Effector CD8-positive, alpha-beta T cell (primary cell): ENCODE measurements around the gene RRP36.

ENCODE experiments used
- DNase-seq: peaks from one replicate; lab custom pipeline; 2025; lab: John Stamatoyannopoulos, UW

RRP36 gene

DNA sequence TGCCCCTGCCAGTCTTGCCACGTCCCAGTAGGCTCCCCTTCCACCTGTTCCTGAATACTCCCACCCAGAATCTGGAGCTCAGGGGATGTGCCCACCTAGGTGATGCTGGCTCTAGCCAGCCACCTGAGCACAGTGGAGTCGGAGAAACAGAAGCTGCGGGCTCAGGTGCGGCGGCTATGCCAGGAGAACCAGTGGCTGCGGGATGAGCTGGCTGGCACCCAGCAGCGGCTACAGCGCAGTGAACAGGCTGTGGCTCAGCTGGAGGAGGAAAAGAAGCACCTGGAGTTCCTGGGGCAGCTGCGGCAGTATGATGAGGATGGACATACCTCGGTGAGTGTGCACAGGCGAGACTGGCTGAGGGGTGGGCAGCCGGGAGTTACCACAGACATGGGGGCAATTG, 41.4 kb downstream of the RRP36 start:
- DNase-seq = no peak

DNA sequence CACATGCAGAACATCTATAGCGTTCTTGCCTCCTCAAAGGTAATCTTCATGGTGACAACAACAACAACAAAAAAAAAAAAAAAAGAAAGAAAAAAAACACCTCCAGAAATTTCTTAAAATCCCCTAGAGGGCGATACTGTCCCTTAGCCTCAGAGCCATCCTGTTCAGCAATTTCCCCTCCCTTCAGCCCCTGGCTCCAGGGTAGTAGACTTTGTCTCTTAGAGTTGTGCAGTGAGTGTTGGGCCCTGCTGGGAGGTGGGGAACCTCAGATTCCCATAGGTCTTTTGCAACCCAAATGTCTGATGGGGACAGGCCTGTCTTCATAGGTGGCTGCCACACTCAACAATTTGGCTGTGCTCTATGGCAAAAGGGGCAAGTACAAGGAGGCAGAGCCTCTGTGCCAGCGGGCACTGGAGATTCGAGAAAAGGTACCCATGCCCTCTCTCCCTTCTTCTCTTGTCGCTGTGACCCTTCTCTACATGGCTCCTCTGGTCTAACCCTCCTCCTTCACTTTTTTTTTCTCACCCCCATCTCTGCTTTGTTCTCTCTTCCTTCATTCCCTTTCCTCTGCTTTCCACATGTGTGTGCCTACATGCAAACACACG, 48.7 kb downstream of the RRP36 start:
- no peak for DNase-seq

DNA sequence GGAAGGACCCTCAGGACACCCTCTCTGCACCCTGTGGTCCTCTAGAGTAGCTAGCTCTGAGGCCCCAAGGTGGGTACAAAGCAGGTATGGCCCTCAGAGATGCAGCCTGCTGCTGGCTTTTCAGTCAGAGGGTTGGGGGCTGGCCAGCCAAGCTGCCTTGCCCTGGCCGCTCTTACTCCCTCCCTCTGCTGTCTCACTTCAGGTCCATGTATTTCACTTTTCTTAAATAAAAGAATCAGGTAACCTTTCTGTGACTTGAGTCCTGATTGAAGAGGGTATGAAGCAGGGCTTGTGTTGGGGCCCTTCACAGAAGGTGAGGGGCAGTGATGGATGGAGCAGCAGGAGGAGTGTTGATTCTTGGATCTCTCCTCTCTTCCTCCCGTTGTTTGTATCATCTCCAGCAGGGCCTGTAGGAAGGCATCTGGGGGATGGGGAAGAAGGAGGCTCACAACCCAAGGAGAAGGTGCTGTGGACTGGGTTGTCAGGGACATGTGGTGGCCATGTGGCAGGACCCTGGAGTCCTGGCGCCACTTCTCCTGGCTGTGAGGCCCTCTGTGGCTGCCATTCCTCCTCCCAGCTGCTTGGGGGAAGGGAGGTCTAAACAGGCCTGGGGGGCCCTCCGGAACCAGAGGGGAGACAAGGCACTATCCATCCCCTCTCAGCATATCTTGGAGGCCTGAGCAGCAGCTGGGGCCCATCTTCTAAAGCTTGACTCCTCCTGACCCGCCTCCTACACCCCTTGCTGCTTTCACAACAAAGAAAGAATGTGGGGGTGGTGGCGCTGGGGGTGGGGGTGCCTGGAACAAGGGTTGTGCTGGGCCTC, 53.6 kb downstream of the RRP36 start:
- DNase-seq = no peak

GRCh38 chr6:43075670-43076463, 54.4 kb downstream of the RRP36 start, which contains the start of gene PTK7:
Gene PTK7 (plus strand): TSS chr6:43076314. CDS start chr6:43076489, 175 bp downstream.
- DNase-seq = no peak

DNA sequence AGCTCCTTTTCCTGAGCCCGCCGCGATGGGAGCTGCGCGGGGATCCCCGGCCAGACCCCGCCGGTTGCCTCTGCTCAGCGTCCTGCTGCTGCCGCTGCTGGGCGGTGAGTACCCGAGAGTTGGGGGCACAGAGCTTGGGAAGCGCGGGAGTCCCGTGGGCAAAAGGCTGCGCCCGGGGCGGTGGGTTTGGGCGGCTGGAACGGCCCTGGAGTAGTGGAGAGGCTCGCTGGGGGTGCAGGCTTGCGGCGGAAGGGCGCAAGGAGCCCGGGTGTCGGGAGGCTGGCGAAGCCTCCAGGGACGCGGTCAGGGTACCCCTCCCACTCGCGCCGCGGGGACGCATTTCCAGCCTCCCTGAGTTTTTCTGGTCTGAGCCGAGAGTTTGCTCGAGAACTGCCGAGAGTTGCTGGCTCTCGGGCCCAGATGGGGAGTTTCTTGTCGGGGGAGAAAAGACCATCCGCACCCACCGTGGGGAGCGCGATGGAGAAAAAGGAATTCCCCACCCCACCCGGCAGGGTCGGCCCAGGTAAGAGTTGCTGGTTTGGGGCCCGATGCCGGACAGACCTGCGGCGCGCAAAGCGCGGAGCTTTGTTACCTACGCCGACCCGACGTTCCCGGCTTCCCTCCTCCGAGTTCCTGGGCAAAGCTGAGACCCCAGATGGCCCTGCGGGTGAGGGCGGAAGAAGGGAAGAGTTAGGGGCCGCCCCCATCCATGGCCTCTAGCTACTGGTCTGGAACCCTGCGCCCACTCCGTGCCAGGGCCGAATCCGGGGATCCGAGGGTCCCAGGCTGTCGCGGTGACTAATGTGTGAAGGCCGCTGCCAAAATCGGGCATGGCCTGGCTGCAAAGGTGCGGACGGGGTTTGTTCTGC, 55.3 kb downstream of the RRP36 start:
- no peak for DNase-seq

GRCh38 chr6:43077333-43077809, 55.9 kb downstream of the RRP36 start:
- no peak for DNase-seq

GRCh38 chr6:43077981-43078511, 56.6 kb downstream of the RRP36 start:
- DNase-seq = no peak

DNA sequence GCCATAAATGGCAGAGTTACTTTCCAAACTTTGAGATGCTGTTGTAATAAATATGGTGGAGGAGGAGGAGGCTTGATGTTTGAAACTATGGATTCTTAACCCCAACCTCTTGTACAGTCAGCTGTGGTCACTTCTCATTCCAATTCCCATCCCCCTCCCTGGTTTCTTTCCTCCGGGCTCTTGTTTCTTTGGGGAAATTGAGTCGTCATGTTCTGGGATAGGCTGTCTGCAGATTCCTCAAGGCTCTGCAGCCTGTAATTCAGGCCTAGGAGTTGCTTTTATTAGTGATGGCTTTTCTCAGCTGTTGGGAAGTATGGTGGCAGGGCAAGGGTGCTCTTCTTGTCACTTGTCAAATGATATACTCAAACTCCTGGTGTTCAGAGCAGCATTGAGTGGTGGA, 57.3 kb downstream of the RRP36 start:
- DNase-seq = no peak
